GM23248 (cell line): Measurements from ENCODE around the gene CYBB. TPM values are rescaled to one million over a fixed set of nuclear protein-coding genes. Genes with fewer than 3 reads are reported as not detected.
"Not testable (repeated sequence)": the region's sequence is repeated elsewhere in the genome, so short reads cannot be mapped to it uniquely, and the experiment has no call there.

ENCODE experiments used
- DNase-seq: peaks from one replicate; pipeline ENCODE4 v3.0.0-alpha.2; 2015
- H2AFZ ChIP-seq: fragments of 200-600 bp; sonication (generic); 2 replicates; pipeline ENCODE4 v1.6.1; 2016; ENCODE audit warnings: antibody characterized with exemption
- H3F3A ChIP-seq: fragments of 200-600 bp; sonication (generic); 2 replicates; pipeline ENCODE4 v1.6.1; 2016; ENCODE audit warnings: mild to moderate bottlenecking, antibody characterized with exemption, mixed run types; ENCODE audit not compliant: insufficient read depth
- H3K27ac ChIP-seq: fragments of 200-600 bp; sonication (generic); 2 replicates; pipeline ENCODE4 v1.5.1; 2016; ENCODE audit warnings: mild to moderate bottlenecking
- H3K27me3 ChIP-seq: fragments of 200-600 bp; sonication (generic); replicated peaks from 2 replicates; pipeline ENCODE4 v1.6.1; 2016; ENCODE audit warnings: mild to moderate bottlenecking; ENCODE audit not compliant: insufficient read depth
- H3K36me3 ChIP-seq: fragments of 200-600 bp; sonication (generic); 2 replicates; pipeline ENCODE4 v1.6.1; 2016; ENCODE audit warnings: low read depth, mild to moderate bottlenecking
- H3K4me1 ChIP-seq: fragments of 200-600 bp; sonication (generic); 2 replicates; pipeline ENCODE4 v1.6.1; 2016; ENCODE audit warnings: mild to moderate bottlenecking; ENCODE audit not compliant: insufficient read depth
- H3K4me2 ChIP-seq: fragments of 200-600 bp; sonication (generic); one replicate; pipeline ENCODE4 v1.6.1; 2016; ENCODE audit warnings: mild to moderate bottlenecking; ENCODE audit not compliant: unreplicated experiment
- H3K4me3 ChIP-seq: fragments of 200-600 bp; sonication (generic); 2 replicates; pipeline ENCODE4 v1.5.1; 2016; ENCODE audit warnings: mild to moderate bottlenecking
- H3K79me2 ChIP-seq: fragments of 200-600 bp; sonication (generic); 2 replicates; pipeline ENCODE4 v1.6.1; 2016; ENCODE audit warnings: mild to moderate bottlenecking; ENCODE audit not compliant: insufficient read depth
- H3K9ac ChIP-seq: fragments of 200-600 bp; sonication (generic); 2 replicates; pipeline ENCODE4 v1.6.1; 2016; ENCODE audit warnings: mild to moderate bottlenecking
- H3K9me2 ChIP-seq: fragments of 200-600 bp; sonication (generic); 2 replicates; pipeline ENCODE4 v1.6.1; 2016; ENCODE audit warnings: mixed run types, mild to moderate bottlenecking, moderate library complexity; ENCODE audit not compliant: insufficient read depth
- H3K9me3 ChIP-seq: fragments of 200-600 bp; sonication (generic); one replicate; pipeline ENCODE4 v1.6.1; 2017; ENCODE audit warnings: low read depth
- H4K20me1 ChIP-seq: fragments of 200-600 bp; sonication (generic); 2 replicates; pipeline ENCODE4 v1.6.0; 2016; ENCODE audit not compliant: insufficient read depth
- EZH2 ChIP-seq: fragments of 200-600 bp; sonication (generic); IDR thresholded peaks from 2 replicates; pipeline ENCODE4 v1.6.1; 2018; ENCODE audit warnings: antibody characterized with exemption, mild to moderate bottlenecking; ENCODE audit not compliant: insufficient read depth, poor library complexity, severe bottlenecking
- EZH2phosphoT487 ChIP-seq: fragments of 200-600 bp; sonication (generic); IDR thresholded peaks from 2 replicates; pipeline ENCODE4 v1.6.1; 2018; ENCODE audit warnings: antibody characterized with exemption, moderate library complexity, mild to moderate bottlenecking, low read depth; ENCODE audit not compliant: insufficient read depth
- WGBS, 2 experiments: methylation state at CpG; one replicate each; pipeline ENCODE4 v1.1.6; 2015 to 2017; ENCODE audit warnings: low lambda C conversion rate in 2 of 2, low coverage in 1 of 2; ENCODE audit errors: missing lambda C conversion rate in 2 of 2; 5-methylcytosine and 5-hydroxymethylcytosine counted together
- in situ Hi-C: fragments of 300-500 bp; cut with MboI; formaldehyde crosslinking; loops from 2 replicates; pipeline ENCODE4 v1.15.0; 2020
- polyA plus RNA-seq: library from polyadenylated mRNA; unstranded; fragments of >200 nt; fragmentation: Nextera tagmentation; extraction: Ambion mirVana; gene quantifications from 2 replicates; pipeline ENCODE4 v1.2.1, GENCODE V29; 2016
- total RNA-seq: library from RNA; depleted of rRNA; stranded (reverse); fragments of >200 nt; shearing (Covaris generic); gene quantifications from 2 replicates; pipeline ENCODE4 v1.2.3, GENCODE V29; 2014

Gene CYBB
- total and polyA plus RNA-seq, 2 experiments from 2014 or later = not detected

DNA sequence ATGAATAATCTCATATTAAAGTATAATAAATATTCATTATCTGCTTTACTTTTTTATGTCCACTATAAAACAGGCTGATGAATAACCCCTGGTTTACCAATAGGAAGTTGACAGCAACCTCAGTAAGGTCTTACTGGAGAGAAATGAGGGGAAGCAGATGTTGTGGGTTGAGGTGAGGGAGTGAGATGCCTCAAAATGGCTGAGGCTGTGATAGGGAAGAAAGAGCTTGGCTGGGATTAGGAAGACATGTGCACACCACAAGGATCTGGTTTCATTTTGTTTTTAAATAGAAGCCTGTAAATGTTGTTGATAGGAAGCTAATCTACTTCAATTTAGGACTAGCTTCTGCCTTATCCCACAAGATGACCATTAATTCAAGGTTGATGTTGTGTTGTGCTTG, 14.4 kb upstream of the CYBB start:
- H3K79me2 ChIP-seq = no peaks in the 10 kb centered on the region

DNA sequence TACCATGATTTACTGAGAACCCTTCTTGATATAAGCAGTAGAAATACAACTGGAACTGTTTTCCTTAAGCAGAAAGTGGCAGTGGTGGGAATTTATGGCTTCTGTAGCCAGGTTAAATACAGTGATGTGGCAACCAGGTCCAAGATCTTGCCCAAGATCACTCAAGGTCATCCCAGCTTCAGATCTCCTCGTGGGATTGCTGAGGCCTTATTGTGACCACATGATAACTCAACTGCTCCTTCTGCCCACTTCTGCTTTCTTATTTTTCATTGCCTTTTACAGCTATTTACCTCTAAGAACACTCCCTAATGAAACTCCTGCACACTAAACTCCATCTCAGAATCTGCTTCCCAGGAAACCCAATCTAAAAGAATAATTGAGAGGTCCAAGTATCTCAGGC, 12.4 kb upstream of the CYBB start:
- no peak overlapping the region for H3K9ac ChIP-seq
- no peaks in the 10 kb centered on the region for H4K20me1 ChIP-seq
- 20 to 25% methylated on average over 1 of the region's 1 CpG for WGBS, 2 experiments
- H3K4me1 ChIP-seq = no peaks in the 10 kb centered on the region
- no peak for DNase-seq
- H3K9me2 ChIP-seq = no peaks in the 10 kb centered on the region
- in situ Hi-C loops = no loop called here
- H3K4me3 ChIP-seq = no peak overlapping the region
- no peaks in the 10 kb centered on the region for H3K79me2 ChIP-seq
- no peaks in the 10 kb centered on the region for H3K36me3 ChIP-seq
- H3K4me2 ChIP-seq = no peak overlapping the region
- no peak overlapping the region for H2AFZ ChIP-seq
- H3K27ac ChIP-seq = no peak overlapping the region
- TF ChIP-seq EZH2phosphoT487 = no peak
- TF ChIP-seq EZH2 = no peak
- H3K27me3 ChIP-seq = no peaks in the 10 kb centered on the region
- H3K9me3 ChIP-seq = no peaks in the 10 kb centered on the region
- no peaks in the 10 kb centered on the region for H3F3A ChIP-seq

More for the DNA sequence above, 14.4 kb upstream of the CYBB start:
- Histone ChIP-seq H3F3A (no peaks in the 10 kb centered on the region), H3K36me3 (no peaks in the 10 kb centered on the region), H3K9me2 (no peaks in the 10 kb centered on the region), H3K9me3 (no peaks in the 10 kb centered on the region), H4K20me1 (no peaks in the 10 kb centered on the region), H2AFZ (no peak overlapping the region), H3K4me2 (no peak overlapping the region), H3K9ac (no peak overlapping the region), H3K4me3 (no peak overlapping the region), H3K4me1 (no peaks in the 10 kb centered on the region), H3K27me3 (no peaks in the 10 kb centered on the region), H3K27ac (no peak overlapping the region)
- TF ChIP-seq EZH2phosphoT487 (no peak), EZH2 (no peak)
- in situ Hi-C loops = no loop called here
- DNase-seq = no peak

DNA sequence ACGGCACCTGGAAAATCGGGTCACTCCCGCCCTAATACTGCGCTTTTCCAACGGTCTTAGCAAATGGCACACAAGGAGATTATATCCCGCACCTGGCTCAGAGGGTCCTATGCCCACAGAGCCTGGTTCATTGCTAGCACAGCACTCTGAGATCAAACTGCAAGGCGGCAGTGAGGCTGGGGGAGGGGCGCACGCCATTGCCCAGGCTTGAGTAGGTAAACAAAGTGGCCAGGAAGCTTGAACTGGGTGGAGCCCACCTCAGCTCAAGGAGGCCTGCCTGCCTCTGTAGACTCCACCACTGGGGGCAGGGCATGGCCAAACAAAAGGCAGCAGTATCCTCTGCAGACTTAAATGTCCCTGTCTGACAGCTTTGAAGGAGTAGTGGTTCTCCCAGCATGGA, 11.0 kb upstream of the CYBB start:
- H3K4me2 ChIP-seq, H3K9me2 ChIP-seq, H3F3A ChIP-seq, H4K20me1 ChIP-seq, H3K27me3 ChIP-seq, H3K79me2 ChIP-seq, DNase-seq, H3K9ac ChIP-seq, H3K9me3 ChIP-seq, H3K4me3 ChIP-seq, in situ Hi-C loops, H2AFZ ChIP-seq, H3K27ac ChIP-seq, H3K4me1 ChIP-seq, H3K36me3 ChIP-seq: not testable (repeated sequence)
- WGBS, 2 experiments = 61 to 67% methylated on average over 3 to 6 of the region's 9 CpGs

DNA sequence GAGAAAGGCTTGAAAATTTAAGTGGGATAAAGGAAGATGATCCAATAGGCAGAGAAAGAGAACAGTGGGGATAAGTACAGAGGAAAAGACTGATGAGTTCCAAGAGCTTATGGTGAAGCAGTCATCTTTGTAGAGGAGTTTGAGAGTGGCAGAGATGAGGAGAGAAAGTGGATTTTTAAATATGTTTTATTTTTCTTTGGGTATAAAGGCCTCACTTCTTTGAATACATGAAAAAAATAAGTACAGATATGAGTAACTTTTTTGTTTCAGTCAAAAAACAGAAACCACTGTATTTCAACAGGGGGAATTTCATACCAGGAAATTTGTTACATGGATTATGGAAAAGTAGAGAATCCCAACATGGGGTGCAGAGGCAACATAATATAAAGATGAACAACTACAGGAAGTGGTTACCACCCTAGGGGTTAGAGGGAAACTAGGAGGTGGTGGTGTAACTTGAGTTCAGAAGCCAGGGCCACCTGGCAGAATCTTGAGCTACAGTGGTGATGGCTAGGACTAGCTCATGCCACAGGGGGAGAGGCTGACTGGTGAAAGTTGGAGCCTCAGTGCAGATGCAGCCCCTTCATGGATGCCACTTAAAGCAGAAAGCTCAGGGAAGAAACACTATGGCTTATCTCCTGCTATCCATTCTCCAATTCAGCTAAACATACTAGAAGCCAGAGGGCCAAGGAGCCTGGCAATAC, 3.4 kb upstream of the CYBB start:
- no peaks in the 10 kb centered on the region for H3K79me2 ChIP-seq
- H3F3A ChIP-seq = no peaks in the 10 kb centered on the region
- no peak for DNase-seq
- H3K9ac ChIP-seq = no peak overlapping the region
- H3K4me1 ChIP-seq = no peaks in the 10 kb centered on the region
- no peak overlapping the region for H3K4me3 ChIP-seq
- H2AFZ ChIP-seq = no peak overlapping the region
- no peak for TF ChIP-seq EZH2
- TF ChIP-seq EZH2phosphoT487 = no peak
- no peaks in the 10 kb centered on the region for H3K9me3 ChIP-seq
- H3K27ac ChIP-seq = no peak overlapping the region
- H4K20me1 ChIP-seq = no peaks in the 10 kb centered on the region
- in situ Hi-C loops = no loop called here
- no peaks in the 10 kb centered on the region for H3K27me3 ChIP-seq
- no peaks in the 10 kb centered on the region for H3K36me3 ChIP-seq
- H3K9me2 ChIP-seq = no peaks in the 10 kb centered on the region
- H3K4me2 ChIP-seq = no peak overlapping the region

DNA sequence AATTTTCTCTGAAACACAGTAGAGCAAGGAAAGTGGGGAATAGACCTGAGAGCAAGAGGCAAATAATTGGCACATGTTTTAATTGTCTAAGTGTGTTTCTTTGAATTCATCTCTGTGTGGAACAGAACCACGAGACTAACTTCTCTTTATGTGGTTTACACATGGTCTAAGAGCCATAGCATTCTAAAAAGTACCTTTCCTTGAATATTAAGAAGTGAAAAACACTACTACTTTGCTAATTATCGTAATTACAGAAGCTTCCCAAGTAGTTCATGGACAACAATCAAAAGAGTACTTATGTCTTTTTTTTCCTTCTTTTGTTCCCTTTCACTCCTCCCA, 2.9 kb upstream of the CYBB start:
- Histone ChIP-seq H3K36me3 (no peaks in the 10 kb centered on the region), H3F3A (no peaks in the 10 kb centered on the region), H3K9me2 (no peaks in the 10 kb centered on the region), H3K27me3 (no peaks in the 10 kb centered on the region), H4K20me1 (no peaks in the 10 kb centered on the region), H3K4me2 (no peak overlapping the region), H3K9ac (no peak overlapping the region), H3K79me2 (no peaks in the 10 kb centered on the region), H2AFZ (no peak overlapping the region), H3K27ac (no peak overlapping the region), H3K9me3 (no peaks in the 10 kb centered on the region), H3K4me3 (no peak overlapping the region), H3K4me1 (no peaks in the 10 kb centered on the region)
- 6 to 8% methylated on average over 2 of the region's 2 CpGs for WGBS, 2 experiments
- no peak for DNase-seq
- in situ Hi-C loops = no loop called here
- TF ChIP-seq EZH2 (no peak), EZH2phosphoT487 (no peak)
